CD14-positive monocyte (primary cell): ENCODE data around the gene KIF3B. TPM values are rescaled to one million over a fixed set of nuclear protein-coding genes. Genes with fewer than 3 reads are reported as not detected.

Source experiments
- DNase-seq, 3 donors: peaks; one replicate each; pipeline ENCODE4 v3.0.0-alpha.2; 2011 to 2022
- H2AFZ ChIP-seq: 2 replicates; pipeline ENCODE4 v1.6.0; 2012; ENCODE audit warnings: mild to moderate bottlenecking, low read depth, low read length, inconsistent platforms; ENCODE audit not compliant: insufficient read depth, poor library complexity, severe bottlenecking
- H3K27ac ChIP-seq, 2 donors: 1 replicate in 1 of 2; 2 replicates in 1 of 2; pipeline ENCODE4 v1.5.1; 2012 to 2013; ENCODE audit warnings: low read length in 2 of 2, control low read depth in 1 of 2, inconsistent platforms in 1 of 2, low read depth in 1 of 2, mild to moderate bottlenecking in 1 of 2
- H3K27me3 ChIP-seq, 2 donors: one replicate each; pipeline versions ENCODE4 v1.6.0 to v1.6.1; 2011 to 2013; ENCODE audit warnings: low read length in 2 of 2; ENCODE audit not compliant: control insufficient read depth in 2 of 2, insufficient read depth in 2 of 2
- H3K36me3 ChIP-seq, 2 donors: replicated peaks in 1 of 2; 1 replicate in 1 of 2; 2 replicates in 1 of 2; pipeline versions ENCODE4 v1.5.1 to v1.6.1; 2012 to 2013; ENCODE audit warnings: low read length in 2 of 2, control low read depth in 1 of 2, inconsistent platforms in 1 of 2, mild to moderate bottlenecking in 1 of 2; ENCODE audit not compliant: insufficient read depth in 2 of 2, control insufficient read depth in 1 of 2
- H3K4me1 ChIP-seq, 2 donors: 1 replicate in 1 of 2; 2 replicates in 1 of 2; pipeline versions ENCODE4 v1.5.1 to v1.6.1; 2012 to 2013; ENCODE audit warnings: low read length in 2 of 2, control low read depth in 1 of 2, inconsistent platforms in 1 of 2, mild to moderate bottlenecking in 1 of 2, moderate library complexity in 1 of 2; ENCODE audit not compliant: insufficient read depth in 2 of 2, control insufficient read depth in 1 of 2
- H3K4me2 ChIP-seq: replicated peaks from 2 replicates; pipeline ENCODE3; 2012; ENCODE audit warnings: low read length, moderate library complexity, mild to moderate bottlenecking; ENCODE audit not compliant: poor library complexity, severe bottlenecking; ENCODE audit errors: extremely low read depth
- H3K4me3 ChIP-seq, 3 experiments: fragments of 200-600 bp in 1 of 3; sonication (generic) in 1 of 3; replicated peaks in 1 of 3; 1 replicate in 2 of 3; 2 replicates in 1 of 3; pipeline ENCODE4 v1.5.1; 2011 to 2013; ENCODE audit warnings: low read length in 3 of 3, mild to moderate bottlenecking in 3 of 3, control low read depth in 2 of 3, low read depth in 2 of 3, inconsistent platforms in 1 of 3, moderate library complexity in 1 of 3
- H3K79me2 ChIP-seq: 2 replicates; pipeline ENCODE4 v1.6.0; 2012; ENCODE audit warnings: mild to moderate bottlenecking, control low read depth, inconsistent platforms, low read length, moderate library complexity; ENCODE audit not compliant: insufficient read depth
- H3K9ac ChIP-seq: 2 replicates; pipeline ENCODE4 v1.6.0; 2017; ENCODE audit warnings: low read length, mild to moderate bottlenecking; ENCODE audit not compliant: insufficient read depth, poor library complexity, severe bottlenecking
- H3K9me3 ChIP-seq, 2 donors: replicated peaks in 1 of 2; 1 replicate in 1 of 2; 2 replicates in 1 of 2; pipeline versions ENCODE4 v1.5.1 to v1.6.1; 2012 to 2013; ENCODE audit warnings: low read length in 2 of 2, control low read depth in 1 of 2; ENCODE audit not compliant: control insufficient read depth in 1 of 2, insufficient read depth in 1 of 2
- H4K20me1 ChIP-seq: 2 replicates; pipeline ENCODE4 v1.6.0; 2012; ENCODE audit warnings: mild to moderate bottlenecking, low read length, control low read depth, moderate library complexity; ENCODE audit not compliant: insufficient read depth
- H3K27ac Mint-ChIP-seq, 7 donors: one replicate each; pipeline ENCODE4 v1.8.0; 2020; ENCODE audit warnings: mild to moderate bottlenecking in 7 of 7, mixed read lengths in 7 of 7, moderate library complexity in 6 of 7, inconsistent platforms in 2 of 7
- H3K27me3 Mint-ChIP-seq, 3 donors: one replicate each; pipeline ENCODE4 v1.8.0; 2021 to 2022; ENCODE audit warnings: low read depth in 3 of 3, mild to moderate bottlenecking in 3 of 3, mixed read lengths in 3 of 3, moderate library complexity in 3 of 3, inconsistent platforms in 1 of 3
- H3K36me3 Mint-ChIP-seq, 2 donors: one replicate each; pipeline ENCODE4 v1.8.0; 2020; ENCODE audit warnings: mixed read lengths in 2 of 2, inconsistent platforms in 1 of 2, mild to moderate bottlenecking in 1 of 2
- H3K4me1 Mint-ChIP-seq: one replicate; pipeline ENCODE4 v1.8.0; 2020; ENCODE audit warnings: mild to moderate bottlenecking, mixed read lengths
- H3K4me3 Mint-ChIP-seq, 2 donors: one replicate each; pipeline ENCODE4 v1.8.0; 2020; ENCODE audit warnings: mild to moderate bottlenecking in 2 of 2, mixed read lengths in 2 of 2, moderate library complexity in 1 of 2
- H3K9me3 Mint-ChIP-seq, 7 donors: one replicate each; pipeline ENCODE4 v1.8.0; 2020 to 2022; ENCODE audit warnings: mixed read lengths in 7 of 7, mild to moderate bottlenecking in 6 of 7, moderate library complexity in 6 of 7, inconsistent platforms in 2 of 7
- WGBS: methylation state at CpG from one replicate; pipeline ENCODE4 v1.1.5; 2013; ENCODE audit warnings: missing lambda C conversion rate; ENCODE audit not compliant: insufficient coverage; 5-methylcytosine and 5-hydroxymethylcytosine counted together
- intact Hi-C, 2 donors: fragments of 100-400 bp; cut with micrococcal nuclease; formaldehyde crosslinking; loops; one replicate each; pipeline versions ENCODE4 v1.15.0 to v1.15.1; 2023
- polyA plus RNA-seq, 3 donors: library from polyadenylated mRNA; depleted of rRNA in 1 of 3; unstranded in 2 of 3; stranded (reverse) in 1 of 3; fragments of 300-500 nt in 2 of 3; fragments of >200 nt in 1 of 3; fragmentation: Illumina TruSeq in 2 of 3; gene quantifications; 1 replicate in 2 of 3; 2 replicates in 1 of 3; pipeline ENCODE4 v1.2.3, GENCODE V29; 2012 to 2021
- TF ChIP-seq, protein P1 (sequence below): fragments of 200-600 bp; IDR thresholded peaks from one replicate; pipeline ENCODE4 v1.8.0; 2022; ENCODE audit warnings: antibody characterized with exemption, mild to moderate bottlenecking

KIF3B gene
- polyA plus RNA-seq, 3 donors: 1.5 to 7.5 (median 3.4) TPM

DNA sequence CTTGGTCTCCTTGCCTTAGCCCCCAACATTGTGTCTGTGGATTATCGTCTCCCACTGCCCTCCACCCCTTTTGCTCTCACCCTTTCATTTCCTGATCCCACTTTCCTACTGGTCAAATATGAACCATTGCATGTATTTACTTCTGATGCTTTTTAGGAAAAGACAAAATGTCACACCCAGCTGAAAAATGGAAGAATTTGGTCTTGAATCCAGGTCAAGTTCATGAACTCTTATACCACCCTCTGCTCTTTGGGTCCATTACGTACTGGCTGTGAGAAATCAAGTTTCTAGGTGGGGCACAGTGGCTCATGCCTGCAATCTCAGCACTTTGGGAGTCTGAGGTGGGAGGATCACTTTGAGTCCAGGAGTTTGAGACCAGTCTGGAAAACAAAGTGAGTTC, 15.8 kb upstream of the KIF3B start:
- no peak overlapping the region for H3K27ac Mint-ChIP-seq

DNA sequence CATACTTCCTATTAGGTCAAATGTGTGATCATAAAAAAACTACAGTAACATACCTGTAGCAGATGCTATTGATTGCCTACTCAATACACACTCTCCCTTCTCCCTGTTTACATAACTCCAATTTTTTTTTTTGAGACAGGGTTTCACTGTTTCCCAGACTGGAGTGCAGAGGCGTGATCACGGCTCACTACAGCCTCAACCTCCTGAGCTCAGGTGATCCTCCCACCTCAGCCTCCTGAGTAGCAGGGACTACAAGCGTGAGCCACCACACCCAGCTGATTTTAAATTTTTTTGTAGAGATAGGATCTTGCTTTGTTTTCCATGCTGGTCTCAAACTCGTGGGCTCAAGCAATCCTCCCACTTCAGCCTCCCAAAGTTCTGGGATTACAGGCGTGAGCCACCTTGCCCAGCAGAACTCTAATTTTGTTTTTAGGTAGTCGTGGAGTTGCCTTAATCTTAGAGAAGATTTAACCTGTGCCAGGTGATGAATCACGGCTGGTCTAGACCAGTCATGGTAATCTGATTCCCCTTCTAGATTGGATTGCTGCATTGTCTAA, 14.0 kb upstream of the KIF3B start:
- H3K9ac ChIP-seq: no peak overlapping the region
- no peak overlapping the region for H3K27ac ChIP-seq
- no peaks in the 10 kb centered on the region for H3K36me3 ChIP-seq
- peaks cover 10% of the 10 kb centered on the region for H3K4me1 Mint-ChIP-seq
- 100% methylated on average over 1 of the region's 7 CpGs for WGBS
- no peaks in the 10 kb centered on the region for H3K79me2 ChIP-seq
- H3K9me3 ChIP-seq: no peaks in the 10 kb centered on the region
- no peak overlapping the region for H3K4me3 ChIP-seq
- no peaks in the 10 kb centered on the region for H3K9me3 Mint-ChIP-seq
- no peak overlapping the region for H3K4me3 Mint-ChIP-seq
- H2AFZ ChIP-seq: no peak overlapping the region
- TF ChIP-seq, protein P1, sequence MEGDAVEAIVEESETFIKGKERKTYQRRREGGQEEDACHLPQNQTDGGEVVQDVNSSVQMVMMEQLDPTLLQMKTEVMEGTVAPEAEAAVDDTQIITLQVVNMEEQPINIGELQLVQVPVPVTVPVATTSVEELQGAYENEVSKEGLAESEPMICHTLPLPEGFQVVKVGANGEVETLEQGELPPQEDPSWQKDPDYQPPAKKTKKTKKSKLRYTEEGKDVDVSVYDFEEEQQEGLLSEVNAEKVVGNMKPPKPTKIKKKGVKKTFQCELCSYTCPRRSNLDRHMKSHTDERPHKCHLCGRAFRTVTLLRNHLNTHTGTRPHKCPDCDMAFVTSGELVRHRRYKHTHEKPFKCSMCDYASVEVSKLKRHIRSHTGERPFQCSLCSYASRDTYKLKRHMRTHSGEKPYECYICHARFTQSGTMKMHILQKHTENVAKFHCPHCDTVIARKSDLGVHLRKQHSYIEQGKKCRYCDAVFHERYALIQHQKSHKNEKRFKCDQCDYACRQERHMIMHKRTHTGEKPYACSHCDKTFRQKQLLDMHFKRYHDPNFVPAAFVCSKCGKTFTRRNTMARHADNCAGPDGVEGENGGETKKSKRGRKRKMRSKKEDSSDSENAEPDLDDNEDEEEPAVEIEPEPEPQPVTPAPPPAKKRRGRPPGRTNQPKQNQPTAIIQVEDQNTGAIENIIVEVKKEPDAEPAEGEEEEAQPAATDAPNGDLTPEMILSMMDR: no peak
- peaks cover 0 to 3% of the 10 kb centered on the region in 2 donors for H3K4me1 ChIP-seq
- H3K27ac Mint-ChIP-seq: no peak overlapping the region
- H3K36me3 Mint-ChIP-seq: no peaks in the 10 kb centered on the region
- DNase-seq: no peak
- intact Hi-C loops: no loop called here
- no peaks in the 10 kb centered on the region for H3K27me3 ChIP-seq
- no peaks in the 10 kb centered on the region for H4K20me1 ChIP-seq
- peaks cover 0 to 2% (median 0%) of the 10 kb centered on the region in 3 donors for H3K27me3 Mint-ChIP-seq
- H3K4me2 ChIP-seq: no peak overlapping the region

More for the DNA sequence above, 15.8 kb upstream of the KIF3B start:
- Mint-ChIP-seq H3K4me3 (no peak overlapping the region), H3K4me1 (peaks cover 5% of the 10 kb centered on the region), H3K36me3 (no peaks in the 10 kb centered on the region), H3K27me3 (no peaks in the 10 kb centered on the region), H3K9me3 (no peaks in the 10 kb centered on the region)
- Histone ChIP-seq H3K27me3 (no peaks in the 10 kb centered on the region), H3K9ac (no peak overlapping the region), H3K4me2 (no peak overlapping the region), H3K79me2 (no peaks in the 10 kb centered on the region), H3K4me1 (peaks cover 0 to 4% of the 10 kb centered on the region in 2 donors), H3K36me3 (no peaks in the 10 kb centered on the region), H2AFZ (no peak overlapping the region), H3K9me3 (no peaks in the 10 kb centered on the region), H3K4me3 (no peak overlapping the region), H4K20me1 (no peaks in the 10 kb centered on the region), H3K27ac (no peak overlapping the region)
- no peak for DNase-seq
- WGBS: 100% methylated on average over 1 of the region's 2 CpGs
- TF ChIP-seq, protein P1: no peak
- intact Hi-C loops: no loop called here
